Measurements from ENCODE around the gene IGSF11. TPM values are rescaled to one million over a fixed set of nuclear protein-coding genes. Genes with fewer than 3 reads are reported as not detected.

IGSF11 gene
- total RNA-seq, 1 donor from 2014 or later: 1.6 TPM

DNA sequence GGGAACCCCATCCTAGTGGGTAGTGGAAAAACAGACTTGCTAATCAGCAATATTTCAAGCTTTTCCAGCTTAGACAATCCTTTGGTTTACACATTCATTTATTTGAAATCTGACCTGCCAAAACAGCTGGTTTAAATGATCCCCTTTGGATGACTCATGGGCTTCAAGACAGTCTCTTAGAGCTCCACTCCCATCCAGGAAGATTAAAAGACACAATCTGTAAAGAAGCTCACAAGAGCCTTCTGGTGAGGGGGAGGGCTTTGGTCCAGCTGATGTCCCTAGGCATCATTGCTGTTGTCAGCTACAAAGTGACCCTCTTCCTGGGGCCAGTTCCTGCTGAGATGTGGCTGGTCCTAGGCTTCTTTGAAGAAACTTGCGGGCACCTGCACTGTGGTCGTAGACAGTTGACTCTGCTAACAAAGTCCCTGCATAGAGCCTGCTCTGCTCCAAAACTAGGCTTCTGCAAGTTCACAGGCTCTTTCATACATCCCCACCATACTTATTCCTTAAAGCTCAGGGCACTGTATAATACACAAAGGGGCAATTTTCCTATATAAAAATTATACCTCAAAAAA, 73.7 kb downstream of the IGSF11 start:
- intact Hi-C loops (cut with micrococcal nuclease): no loop called here
- no peak for ATAC-seq
- no peak for DNase-seq

- DNase-seq (no peak), ATAC-seq (no peak)
- intact Hi-C loops (cut with micrococcal nuclease): no loop called here
Measured at GRCh38 chr3:118955914-118956556, 78.6 kb downstream of the IGSF11 start.

DNA sequence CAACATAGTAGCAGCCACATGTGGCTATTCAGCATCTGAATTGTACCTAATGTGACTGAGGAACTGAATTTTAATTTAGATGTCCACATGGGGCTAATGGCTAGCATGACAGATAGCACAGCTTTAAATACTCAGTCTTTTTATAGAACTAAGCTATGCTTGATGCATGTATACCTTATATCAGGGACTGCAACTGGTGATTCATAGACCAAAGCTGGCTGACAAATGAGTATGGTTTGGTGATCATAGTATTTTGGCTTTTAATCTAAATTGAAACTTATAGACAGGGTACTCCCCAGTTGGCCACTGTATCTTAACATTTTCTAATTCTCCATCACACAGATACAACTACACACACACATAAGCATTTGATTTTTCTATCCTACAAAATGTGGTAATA, 83.6 kb downstream of the IGSF11 start:
- ATAC-seq: no peak
- DNase-seq: no peak
- intact Hi-C loops (cut with micrococcal nuclease): no loop called here

GRCh38 chr3:118949113-118949760, 85.4 kb downstream of the IGSF11 start:
- ATAC-seq (no peak), DNase-seq (no peak)
- intact Hi-C loops (cut with micrococcal nuclease): no loop called here

- DNase-seq (no peak), ATAC-seq (no peak)
- intact Hi-C loops (cut with micrococcal nuclease): no loop called here
Measured at GRCh38 chr3:118948146-118948545, 86.5 kb downstream of the IGSF11 start.

- intact Hi-C loops (cut with micrococcal nuclease): no loop called here
- DNase-seq (no peak), ATAC-seq (no peak)
Measured at GRCh38 chr3:118946449-118946848, 88.2 kb downstream of the IGSF11 start.

DNA sequence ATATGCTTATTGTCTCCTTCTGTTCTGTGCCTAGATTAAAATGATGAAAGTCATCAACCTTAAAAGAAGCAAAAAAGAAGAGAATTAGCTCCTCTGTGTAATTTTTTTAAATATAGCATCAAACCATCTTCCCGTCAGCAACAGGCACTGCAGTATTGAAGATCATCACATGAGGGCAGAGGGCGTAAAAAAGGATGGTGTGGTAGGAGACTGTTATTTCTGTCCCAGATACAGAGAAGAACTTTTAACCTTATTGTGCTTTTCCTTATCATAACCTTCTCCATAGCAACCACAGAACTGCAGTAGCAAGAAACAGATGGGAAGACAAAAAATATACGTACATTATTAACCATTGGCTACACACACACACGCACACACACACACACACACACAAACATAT, 88.8 kb downstream of the IGSF11 start:
- intact Hi-C loops (cut with micrococcal nuclease): no loop called here
- ATAC-seq (no peak), DNase-seq (no peak)

GRCh38 chr3:118943597-118943996, 91.0 kb downstream of the IGSF11 start:
- peak; percentile 67 for ATAC-seq
- DNase-seq: no peak
- intact Hi-C loops (cut with micrococcal nuclease): no loop called here

- ATAC-seq (peak; percentile 30), DNase-seq (no peak)
- intact Hi-C loops (cut with micrococcal nuclease): no loop called here
Measured at GRCh38 chr3:118942671-118943070, 92.0 kb downstream of the IGSF11 start.

DNA sequence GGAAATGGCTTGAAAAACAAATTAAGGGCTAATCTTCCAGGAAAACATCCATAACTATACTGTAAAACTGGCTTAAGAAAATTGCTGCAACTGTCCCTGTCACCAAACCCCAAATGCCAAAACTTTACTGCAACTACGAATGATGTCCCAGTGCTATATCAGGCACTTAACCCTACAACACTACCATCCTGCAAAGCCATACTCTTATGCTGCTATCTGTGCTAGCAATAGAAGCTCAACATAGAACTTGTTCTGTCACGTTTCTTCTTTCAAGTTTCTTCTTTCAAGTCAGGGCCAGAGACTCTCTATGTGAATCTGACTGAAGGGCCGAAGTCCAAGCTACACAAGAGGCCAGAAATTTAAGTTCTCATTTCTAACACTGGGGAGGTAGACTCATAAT, 92.5 kb downstream of the IGSF11 start:
- no peak for DNase-seq
- intact Hi-C loops (cut with micrococcal nuclease): no loop called here
- peak; percentile 57 for ATAC-seq

- DNase-seq (no peak), ATAC-seq (no peak)
- intact Hi-C loops (cut with micrococcal nuclease): no loop called here
Measured at GRCh38 chr3:118941236-118941635, 93.4 kb downstream of the IGSF11 start.

- intact Hi-C loops (cut with micrococcal nuclease): no loop called here
- ATAC-seq (no peak), DNase-seq (no peak)
Measured at GRCh38 chr3:118938183-118938961, 96.3 kb downstream of the IGSF11 start.

DNA sequence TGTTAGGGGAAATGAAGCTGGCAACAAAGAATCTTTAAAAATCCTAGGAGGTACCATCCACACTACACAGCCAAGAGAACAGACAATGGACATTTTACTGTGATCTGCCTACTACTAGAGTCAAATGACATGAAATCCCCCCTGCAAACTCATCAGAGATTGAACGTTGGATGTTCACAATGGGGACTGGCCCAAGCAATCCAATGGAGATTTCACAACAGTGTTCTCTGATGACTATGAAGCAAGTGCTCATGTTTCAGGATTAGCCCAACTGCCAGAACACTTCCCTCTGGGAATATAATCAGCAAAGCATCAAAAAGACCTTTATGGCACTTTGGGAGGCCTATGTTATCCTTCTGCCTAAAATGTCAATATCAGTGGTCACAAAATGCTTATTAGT, 97.8 kb downstream of the IGSF11 start:
- intact Hi-C loops (cut with micrococcal nuclease): no loop called here
- ATAC-seq: no peak
- DNase-seq: no peak

DNA sequence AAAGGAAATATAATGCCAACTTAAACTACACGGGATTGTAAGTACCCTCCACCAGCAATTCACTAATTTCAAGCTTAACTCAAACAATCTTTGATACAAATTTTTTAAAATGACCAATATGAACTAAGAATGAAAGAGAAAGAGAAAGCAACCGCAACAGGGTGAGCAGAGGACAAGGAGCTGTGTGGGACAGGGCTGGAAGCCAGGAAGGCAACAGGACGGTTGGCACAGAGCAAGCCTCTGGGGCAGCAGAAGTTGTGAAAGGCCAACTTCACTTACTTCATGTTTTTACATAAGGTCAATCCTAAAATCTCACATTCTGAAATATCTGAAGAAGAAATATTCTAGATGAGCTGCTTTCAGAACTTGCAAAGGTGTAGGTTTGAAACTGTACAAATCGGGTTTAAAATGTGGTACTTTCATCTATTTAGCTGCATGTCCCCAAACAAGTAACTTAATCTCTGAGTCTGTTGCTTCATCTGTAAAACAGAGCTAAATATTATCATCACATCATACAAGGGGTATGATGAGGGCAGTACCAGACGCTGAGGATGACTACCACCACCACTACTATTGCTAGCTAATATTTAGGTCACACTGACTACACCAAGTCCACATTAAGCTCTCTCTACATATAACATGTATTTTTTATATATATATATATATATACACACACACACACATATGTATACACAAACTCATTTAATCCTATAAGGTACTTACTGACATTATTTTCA, 101.7 kb downstream of the IGSF11 start:
- intact Hi-C loops (cut with micrococcal nuclease): no loop called here
- peak; percentile 46 for DNase-seq
- peak; percentile 87 for ATAC-seq

GRCh38 chr3:118931996-118932395, 102.7 kb downstream of the IGSF11 start:
- ATAC-seq (no peak), DNase-seq (no peak)
- intact Hi-C loops (cut with micrococcal nuclease): no loop called here

DNA sequence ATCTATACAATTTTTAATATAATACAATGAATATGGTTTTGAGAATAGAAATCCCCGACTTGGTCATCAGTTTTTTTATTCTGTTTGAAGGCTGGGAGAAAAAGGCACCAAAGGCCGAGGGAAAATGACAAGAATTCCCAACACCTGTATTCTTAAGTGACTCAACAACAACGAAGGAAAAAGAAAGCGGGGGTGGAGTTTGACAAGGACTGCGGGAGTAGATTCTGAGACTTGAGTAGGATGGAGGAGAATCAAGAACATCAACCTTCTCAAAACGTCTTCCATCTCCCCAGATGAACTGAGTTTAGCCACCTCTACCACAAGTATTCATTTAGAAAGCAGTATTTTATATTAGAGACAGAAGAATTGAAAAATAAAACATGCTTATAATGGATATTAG, 107.2 kb downstream of the IGSF11 start:
- DNase-seq: no peak
- intact Hi-C loops (cut with micrococcal nuclease): no loop called here
- ATAC-seq: no peak

GRCh38 chr3:118912188-118912587, 122.5 kb downstream of the IGSF11 start:
- DNase-seq: no peak

GRCh38 chr3:118910332-118910731, 124.3 kb downstream of the IGSF11 start:
- DNase-seq (no peak), ATAC-seq (no peak)
- intact Hi-C loops (cut with micrococcal nuclease): no loop called here

More at GRCh38 chr3:118912188-118912587, 122.5 kb downstream of the IGSF11 start:
- no peak for ATAC-seq
- intact Hi-C loops (cut with micrococcal nuclease): no loop called here

- ATAC-seq: no peak
- intact Hi-C loops (cut with micrococcal nuclease): no loop called here
- no peak for DNase-seq
Measured at GRCh38 chr3:118909763-118910162, 124.9 kb downstream of the IGSF11 start.

All from left ventricle myocardium superior (tissue), 1 donor.